CD14-positive monocyte (primary cell): ENCODE measurements around the gene SCN10A. TPM values are rescaled to one million over a fixed set of nuclear protein-coding genes. Genes with fewer than 3 reads are reported as not detected.

Experiments
- DNase-seq, 3 donors: peaks; one replicate each; pipeline ENCODE4 v3.0.0-alpha.2; 2011 to 2022
- H2AFZ ChIP-seq: 2 replicates; pipeline ENCODE4 v1.6.0; 2012; ENCODE audit warnings: mild to moderate bottlenecking, low read depth, low read length, inconsistent platforms; ENCODE audit not compliant: insufficient read depth, poor library complexity, severe bottlenecking
- H3K27ac ChIP-seq, 2 donors: 1 replicate in 1 of 2; 2 replicates in 1 of 2; pipeline ENCODE4 v1.5.1; 2012 to 2013; ENCODE audit warnings: low read length in 2 of 2, control low read depth in 1 of 2, inconsistent platforms in 1 of 2, low read depth in 1 of 2, mild to moderate bottlenecking in 1 of 2
- H3K27me3 ChIP-seq, 2 donors: one replicate each; pipeline versions ENCODE4 v1.6.0 to v1.6.1; 2011 to 2013; ENCODE audit warnings: low read length in 2 of 2; ENCODE audit not compliant: control insufficient read depth in 2 of 2, insufficient read depth in 2 of 2
- H3K36me3 ChIP-seq, 2 donors: replicated peaks in 1 of 2; 1 replicate in 1 of 2; 2 replicates in 1 of 2; pipeline versions ENCODE4 v1.5.1 to v1.6.1; 2012 to 2013; ENCODE audit warnings: low read length in 2 of 2, control low read depth in 1 of 2, inconsistent platforms in 1 of 2, mild to moderate bottlenecking in 1 of 2; ENCODE audit not compliant: insufficient read depth in 2 of 2, control insufficient read depth in 1 of 2
- H3K4me1 ChIP-seq, 2 donors: 1 replicate in 1 of 2; 2 replicates in 1 of 2; pipeline versions ENCODE4 v1.5.1 to v1.6.1; 2012 to 2013; ENCODE audit warnings: low read length in 2 of 2, control low read depth in 1 of 2, inconsistent platforms in 1 of 2, mild to moderate bottlenecking in 1 of 2, moderate library complexity in 1 of 2; ENCODE audit not compliant: insufficient read depth in 2 of 2, control insufficient read depth in 1 of 2
- H3K4me2 ChIP-seq: replicated peaks from 2 replicates; pipeline ENCODE3; 2012; ENCODE audit warnings: low read length, moderate library complexity, mild to moderate bottlenecking; ENCODE audit not compliant: poor library complexity, severe bottlenecking; ENCODE audit errors: extremely low read depth
- H3K4me3 ChIP-seq, 3 experiments: fragments of 200-600 bp in 1 of 3; sonication (generic) in 1 of 3; replicated peaks in 1 of 3; 1 replicate in 2 of 3; 2 replicates in 1 of 3; pipeline ENCODE4 v1.5.1; 2011 to 2013; ENCODE audit warnings: low read length in 3 of 3, mild to moderate bottlenecking in 3 of 3, control low read depth in 2 of 3, low read depth in 2 of 3, inconsistent platforms in 1 of 3, moderate library complexity in 1 of 3
- H3K79me2 ChIP-seq: 2 replicates; pipeline ENCODE4 v1.6.0; 2012; ENCODE audit warnings: mild to moderate bottlenecking, control low read depth, inconsistent platforms, low read length, moderate library complexity; ENCODE audit not compliant: insufficient read depth
- H3K9ac ChIP-seq: 2 replicates; pipeline ENCODE4 v1.6.0; 2017; ENCODE audit warnings: low read length, mild to moderate bottlenecking; ENCODE audit not compliant: insufficient read depth, poor library complexity, severe bottlenecking
- H3K9me3 ChIP-seq, 2 donors: replicated peaks in 1 of 2; 1 replicate in 1 of 2; 2 replicates in 1 of 2; pipeline versions ENCODE4 v1.5.1 to v1.6.1; 2012 to 2013; ENCODE audit warnings: low read length in 2 of 2, control low read depth in 1 of 2; ENCODE audit not compliant: control insufficient read depth in 1 of 2, insufficient read depth in 1 of 2
- H4K20me1 ChIP-seq: 2 replicates; pipeline ENCODE4 v1.6.0; 2012; ENCODE audit warnings: mild to moderate bottlenecking, low read length, control low read depth, moderate library complexity; ENCODE audit not compliant: insufficient read depth
- H3K27ac Mint-ChIP-seq, 7 donors: one replicate each; pipeline ENCODE4 v1.8.0; 2020; ENCODE audit warnings: mild to moderate bottlenecking in 7 of 7, mixed read lengths in 7 of 7, moderate library complexity in 6 of 7, inconsistent platforms in 2 of 7
- H3K27me3 Mint-ChIP-seq, 3 donors: one replicate each; pipeline ENCODE4 v1.8.0; 2021 to 2022; ENCODE audit warnings: low read depth in 3 of 3, mild to moderate bottlenecking in 3 of 3, mixed read lengths in 3 of 3, moderate library complexity in 3 of 3, inconsistent platforms in 1 of 3
- H3K36me3 Mint-ChIP-seq, 2 donors: one replicate each; pipeline ENCODE4 v1.8.0; 2020; ENCODE audit warnings: mixed read lengths in 2 of 2, inconsistent platforms in 1 of 2, mild to moderate bottlenecking in 1 of 2
- H3K4me1 Mint-ChIP-seq: one replicate; pipeline ENCODE4 v1.8.0; 2020; ENCODE audit warnings: mild to moderate bottlenecking, mixed read lengths
- H3K4me3 Mint-ChIP-seq, 2 donors: one replicate each; pipeline ENCODE4 v1.8.0; 2020; ENCODE audit warnings: mild to moderate bottlenecking in 2 of 2, mixed read lengths in 2 of 2, moderate library complexity in 1 of 2
- H3K9me3 Mint-ChIP-seq, 7 donors: one replicate each; pipeline ENCODE4 v1.8.0; 2020 to 2022; ENCODE audit warnings: mixed read lengths in 7 of 7, mild to moderate bottlenecking in 6 of 7, moderate library complexity in 6 of 7, inconsistent platforms in 2 of 7
- WGBS: methylation state at CpG from one replicate; pipeline ENCODE4 v1.1.5; 2013; ENCODE audit warnings: missing lambda C conversion rate; ENCODE audit not compliant: insufficient coverage; 5-methylcytosine and 5-hydroxymethylcytosine counted together
- intact Hi-C, 2 donors: fragments of 100-400 bp; cut with micrococcal nuclease; formaldehyde crosslinking; loops; one replicate each; pipeline versions ENCODE4 v1.15.0 to v1.15.1; 2023
- polyA plus RNA-seq, 3 donors: library from polyadenylated mRNA; depleted of rRNA in 1 of 3; unstranded in 2 of 3; stranded (reverse) in 1 of 3; fragments of 300-500 nt in 2 of 3; fragments of >200 nt in 1 of 3; fragmentation: Illumina TruSeq in 2 of 3; gene quantifications; 1 replicate in 2 of 3; 2 replicates in 1 of 3; pipeline ENCODE4 v1.2.3, GENCODE V29; 2012 to 2021
- TF ChIP-seq, protein P1 (sequence below): fragments of 200-600 bp; IDR thresholded peaks from one replicate; pipeline ENCODE4 v1.8.0; 2022; ENCODE audit warnings: antibody characterized with exemption, mild to moderate bottlenecking

The SCN10A gene
- polyA plus RNA-seq, 3 donors = not detected

DNA sequence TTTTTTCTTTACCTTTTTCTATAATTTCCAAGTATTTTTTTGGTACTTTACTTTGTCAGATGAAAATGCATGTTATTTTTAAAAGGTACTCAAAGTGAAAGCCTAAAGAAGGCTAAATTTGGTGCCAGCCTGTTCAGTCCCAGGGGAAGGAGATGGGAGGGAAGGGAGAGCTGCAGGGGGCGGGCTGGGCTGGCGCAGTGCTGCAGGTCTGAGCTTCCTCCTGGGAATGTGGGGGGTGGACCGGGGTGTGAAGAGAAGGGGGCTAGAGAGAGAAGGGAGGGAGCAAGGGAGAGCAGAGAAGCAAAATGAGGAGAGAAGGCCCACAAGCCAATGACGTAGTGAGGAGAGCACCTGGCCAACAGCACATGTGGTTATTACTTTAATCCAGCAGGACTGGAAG, 95.6 kb downstream of the SCN10A start:
- no peaks in the 10 kb centered on the region for H3K4me1 ChIP-seq
- peaks cover 2% of the 10 kb centered on the region for H3K4me1 Mint-ChIP-seq
- H3K27me3 ChIP-seq = no peaks in the 10 kb centered on the region
- H3K9me3 ChIP-seq = no peaks in the 10 kb centered on the region
- no peak overlapping the region for H3K27ac Mint-ChIP-seq
- WGBS = 90% methylated on average over 2 of the region's 4 CpGs
- H3K27ac ChIP-seq = no peak overlapping the region
- no peaks in the 10 kb centered on the region for H4K20me1 ChIP-seq
- H3K36me3 ChIP-seq = no peaks in the 10 kb centered on the region
- H3K79me2 ChIP-seq = no peaks in the 10 kb centered on the region
- intact Hi-C loops = no loop called here
- H3K9me3 Mint-ChIP-seq = peaks cover 0 to 2% (median 0%) of the 10 kb centered on the region in 7 donors
- H3K4me3 ChIP-seq = no peak overlapping the region
- no peak overlapping the region for H2AFZ ChIP-seq
- no peak for DNase-seq
- TF ChIP-seq, protein P1, sequence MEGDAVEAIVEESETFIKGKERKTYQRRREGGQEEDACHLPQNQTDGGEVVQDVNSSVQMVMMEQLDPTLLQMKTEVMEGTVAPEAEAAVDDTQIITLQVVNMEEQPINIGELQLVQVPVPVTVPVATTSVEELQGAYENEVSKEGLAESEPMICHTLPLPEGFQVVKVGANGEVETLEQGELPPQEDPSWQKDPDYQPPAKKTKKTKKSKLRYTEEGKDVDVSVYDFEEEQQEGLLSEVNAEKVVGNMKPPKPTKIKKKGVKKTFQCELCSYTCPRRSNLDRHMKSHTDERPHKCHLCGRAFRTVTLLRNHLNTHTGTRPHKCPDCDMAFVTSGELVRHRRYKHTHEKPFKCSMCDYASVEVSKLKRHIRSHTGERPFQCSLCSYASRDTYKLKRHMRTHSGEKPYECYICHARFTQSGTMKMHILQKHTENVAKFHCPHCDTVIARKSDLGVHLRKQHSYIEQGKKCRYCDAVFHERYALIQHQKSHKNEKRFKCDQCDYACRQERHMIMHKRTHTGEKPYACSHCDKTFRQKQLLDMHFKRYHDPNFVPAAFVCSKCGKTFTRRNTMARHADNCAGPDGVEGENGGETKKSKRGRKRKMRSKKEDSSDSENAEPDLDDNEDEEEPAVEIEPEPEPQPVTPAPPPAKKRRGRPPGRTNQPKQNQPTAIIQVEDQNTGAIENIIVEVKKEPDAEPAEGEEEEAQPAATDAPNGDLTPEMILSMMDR = no peak
- H3K36me3 Mint-ChIP-seq = no peaks in the 10 kb centered on the region
- no peak overlapping the region for H3K9ac ChIP-seq
- no peak overlapping the region for H3K4me2 ChIP-seq
- H3K4me3 Mint-ChIP-seq = no peak overlapping the region
- peaks cover 2% of the 10 kb centered on the region in 3 donors for H3K27me3 Mint-ChIP-seq

DNA sequence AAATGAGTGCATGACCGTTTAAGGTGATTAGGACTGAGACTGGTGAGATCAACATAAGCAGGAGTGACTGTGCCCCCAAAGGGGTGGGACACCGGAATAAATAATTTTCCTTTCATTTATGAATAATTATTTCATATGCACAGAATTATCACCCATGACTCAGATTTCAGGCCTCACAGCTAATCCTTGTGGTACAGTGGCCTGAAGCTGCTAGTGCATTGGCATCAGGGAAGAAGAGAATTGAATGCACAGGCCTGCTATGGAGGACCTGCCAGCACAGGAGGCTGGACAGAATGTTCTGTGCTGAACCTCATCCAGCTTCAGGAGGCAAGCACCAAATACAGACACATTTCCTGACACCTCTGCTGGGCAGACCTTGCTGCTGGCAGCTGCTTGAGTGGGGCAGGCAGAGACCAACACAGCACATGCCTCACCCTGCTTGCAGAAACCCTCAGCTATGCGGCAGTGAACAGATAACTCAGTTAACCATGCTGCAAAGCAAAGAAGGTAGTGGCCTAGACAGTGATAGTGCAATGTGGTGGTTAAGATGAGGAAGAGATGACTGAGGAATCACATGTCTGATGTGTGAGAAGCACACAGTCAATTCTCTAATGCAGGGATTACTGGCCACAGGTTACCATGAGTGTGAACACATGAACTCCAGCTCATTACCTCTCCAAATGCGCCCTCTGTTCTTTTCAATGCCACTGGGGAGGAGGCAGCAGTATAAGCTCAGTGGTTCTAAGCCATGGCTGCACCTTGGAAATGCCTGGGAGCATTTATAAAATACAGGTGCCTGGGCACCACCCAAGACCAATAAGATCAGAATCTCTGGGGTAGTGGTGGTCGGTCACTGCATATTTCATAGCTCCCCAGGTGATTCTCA, 98.4 kb downstream of the SCN10A start:
- peaks cover 0 to 2% (median 0%) of the 10 kb centered on the region in 7 donors for H3K9me3 Mint-ChIP-seq
- no peak overlapping the region for H3K4me3 Mint-ChIP-seq
- H3K4me3 ChIP-seq = no peak overlapping the region
- no peaks in the 10 kb centered on the region for H3K27me3 ChIP-seq
- no peak overlapping the region for H2AFZ ChIP-seq
- TF ChIP-seq, protein P1 = no peak
- no peak for DNase-seq
- no peaks in the 10 kb centered on the region for H3K36me3 ChIP-seq
- intact Hi-C loops = no loop called here
- H3K36me3 Mint-ChIP-seq = no peaks in the 10 kb centered on the region
- 80% methylated on average over 2 of the region's 5 CpGs for WGBS
- H3K27me3 Mint-ChIP-seq = peaks cover 0 to 3% (median 3%) of the 10 kb centered on the region in 3 donors
- H3K9me3 ChIP-seq = no peaks in the 10 kb centered on the region
- no peaks in the 10 kb centered on the region for H3K4me1 ChIP-seq
- H3K27ac Mint-ChIP-seq = no peak overlapping the region
- no peaks in the 10 kb centered on the region for H4K20me1 ChIP-seq
- H3K9ac ChIP-seq = no peak overlapping the region
- H3K79me2 ChIP-seq = no peaks in the 10 kb centered on the region
- no peak overlapping the region for H3K27ac ChIP-seq
- no peak overlapping the region for H3K4me2 ChIP-seq
- H3K4me1 Mint-ChIP-seq = no peaks in the 10 kb centered on the region
